Vagina (tissue), 2 donors: Measurements from ENCODE around the gene COL9A3. TPM values are rescaled to one million over a fixed set of nuclear protein-coding genes. Genes with fewer than 3 reads are reported as not detected.

Source experiments
- DNase-seq, 2 donors: peaks; one replicate each; pipeline ENCODE4 v3.0.0-alpha.2; 2017; ENCODE audit errors: extremely low spot score in 2 of 2
- H3K27ac ChIP-seq: fragments of 200-600 bp; sonication (generic); one replicate; pipeline ENCODE4 v1.5.1; 2019
- H3K27me3 ChIP-seq: fragments of 200-600 bp; sonication (generic); one replicate; pipeline ENCODE4 v1.5.1; 2019
- H3K36me3 ChIP-seq, 2 donors: fragments of 200-600 bp; sonication (generic); one replicate each; pipeline ENCODE4 v1.5.1; 2017 to 2019
- H3K4me1 ChIP-seq: fragments of 200-600 bp; sonication (generic); one replicate; pipeline ENCODE4 v1.5.1; 2019
- H3K4me3 ChIP-seq, 2 donors: fragments of 200-600 bp; sonication (generic); 1 replicate in 1 of 2; 2 replicates in 1 of 2; pipeline ENCODE4 v1.5.1; 2016 to 2019
- H3K9me3 ChIP-seq: fragments of 200-600 bp; sonication (generic); one replicate; pipeline ENCODE4 v1.5.1; 2019
- CTCF ChIP-seq, 3 experiments: fragments of 450-650 bp in 2 of 3; fragments of 200-600 bp in 1 of 3; sonication (generic) in 1 of 3; IDR thresholded peaks; one replicate each; pipeline ENCODE4 v1.5.1; 2017 to 2019; ENCODE audit warnings: antibody characterized with exemption in 3 of 3, mild to moderate bottlenecking in 2 of 3, moderate library complexity in 2 of 3
- POLR2A ChIP-seq, 2 donors: fragments of 450-650 bp; IDR thresholded peaks; one replicate each; pipeline ENCODE4 v1.6.1; 2017; ENCODE audit warnings: antibody characterized with exemption in 2 of 2, mild to moderate bottlenecking in 2 of 2, moderate library complexity in 2 of 2
- POLR2AphosphoS5 ChIP-seq, 2 donors: sonication (generic); formaldehyde crosslinking; IDR thresholded peaks; one replicate each; pipeline ENCODE4 v1.9.0; 2017; ENCODE audit warnings: antibody characterized with exemption in 2 of 2, mild to moderate bottlenecking in 2 of 2, low read depth in 1 of 2; ENCODE audit not compliant: insufficient read depth in 1 of 2
- intact Hi-C: fragments of 100-400 bp; cut with DNase I; formaldehyde crosslinking; loops from one replicate; pipeline ENCODE4 v1.15.1; 2023
- total RNA-seq: library from RNA; depleted of rRNA; stranded (reverse); fragments of >200 nt; gene quantifications from one replicate; pipeline ENCODE4 v1.2.3, GENCODE V29; 2016

The COL9A3 gene
- total RNA-seq, 1 donor from 2014 or later: 1.2 TPM

GRCh38 chr20:62823688-62824475 lies 7.0 kb downstream of the COL9A3 start:
- peak overlapping the region; percentile 48 to 60 for H3K4me3 ChIP-seq
- DNase-seq: no peak
- peaks cover 31% of the 10 kb centered on the region for H3K4me1 ChIP-seq
- H3K9me3 ChIP-seq: no peaks in the 10 kb centered on the region
- no peaks in the 10 kb centered on the region for H3K36me3 ChIP-seq
- H3K27ac ChIP-seq: no peak overlapping the region
- intact Hi-C loops: no loop called here
- no peaks in the 10 kb centered on the region for H3K27me3 ChIP-seq
- no peak for TF ChIP-seq POLR2AphosphoS5 (IDR thresholded peaks at IDR 0.05; ENCODE audit: insufficient read depth in 1 of 2, low read depth in 1 of 2)
- no peak for TF ChIP-seq CTCF (IDR thresholded peaks at IDR 0.05)
- TF ChIP-seq POLR2A (IDR thresholded peaks at IDR 0.05): no peak

DNA sequence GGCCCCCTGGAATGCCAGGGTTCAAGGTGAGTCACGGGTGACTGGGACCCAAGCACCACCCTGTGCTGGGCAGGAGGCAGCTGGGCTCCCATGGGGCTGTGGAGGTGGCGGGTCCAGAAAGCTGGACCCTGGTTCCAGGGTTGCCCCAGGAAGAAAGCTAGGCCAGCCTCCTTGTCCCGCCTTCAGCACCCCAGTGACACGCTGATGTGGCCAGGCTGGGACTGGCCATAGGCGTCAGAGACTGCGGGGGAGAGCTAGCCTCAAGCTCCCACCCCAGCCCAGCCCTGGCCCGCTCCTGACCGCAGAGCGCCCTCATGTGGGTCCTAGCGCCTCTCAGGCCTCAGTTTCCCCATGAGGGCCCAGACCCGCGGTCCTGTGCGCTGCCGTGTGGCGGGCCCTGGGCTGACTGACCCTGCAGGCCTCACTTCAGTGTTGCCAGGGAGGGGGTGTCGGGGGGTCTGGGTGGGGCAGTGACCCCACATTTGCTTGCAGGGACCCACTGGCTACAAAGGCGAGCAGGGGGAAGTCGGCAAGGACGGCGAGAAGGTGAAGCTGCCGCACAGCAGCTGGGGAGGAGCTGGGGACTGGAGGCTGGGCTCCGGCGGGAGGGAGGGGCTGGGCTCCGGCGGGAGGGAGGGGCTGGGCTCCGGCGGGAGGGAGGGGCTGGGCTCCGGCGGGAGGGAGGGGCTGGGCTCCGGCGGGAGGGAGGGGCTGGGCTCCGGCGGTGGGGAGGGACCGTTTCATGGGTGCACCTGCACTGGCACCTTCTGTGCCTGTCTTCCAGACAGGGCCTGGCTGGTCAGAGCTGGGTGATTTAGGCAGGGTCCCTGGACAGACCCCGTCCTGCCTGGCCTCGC lies 7.9 kb downstream of the COL9A3 start:
- Histone ChIP-seq H3K4me1 (peaks cover 23% of the 10 kb centered on the region), H3K27me3 (no peaks in the 10 kb centered on the region), H3K4me3 (peak overlapping the region; percentile 48 to 60), H3K27ac (peak overlapping the region; percentile 87), H3K9me3 (no peaks in the 10 kb centered on the region), H3K36me3 (no peaks in the 10 kb centered on the region)
- no peak for DNase-seq
- intact Hi-C loops: no loop called here
- TF ChIP-seq POLR2AphosphoS5 (IDR thresholded peaks at IDR 0.05; ENCODE audit: insufficient read depth in 1 of 2, low read depth in 1 of 2): peak in 1 of 2 donors; percentile 15
- TF ChIP-seq POLR2A (IDR thresholded peaks at IDR 0.05): no peak

- intact Hi-C loops: no loop called here
- Histone ChIP-seq H3K27me3 (no peaks in the 10 kb centered on the region), H3K36me3 (no peaks in the 10 kb centered on the region), H3K4me3 (peak overlapping the region; percentile 48 to 60), H3K9me3 (no peaks in the 10 kb centered on the region), H3K27ac (peak overlapping the region; percentile 87), H3K4me1 (peaks cover 15% of the 10 kb centered on the region)
- TF ChIP-seq CTCF (IDR thresholded peaks at IDR 0.05): no peak
- no peak for TF ChIP-seq POLR2A (IDR thresholded peaks at IDR 0.05)
- TF ChIP-seq POLR2AphosphoS5 (IDR thresholded peaks at IDR 0.05; ENCODE audit: insufficient read depth in 1 of 2, low read depth in 1 of 2): no peak
- DNase-seq: no peak
Measured at GRCh38 chr20:62825333-62825985, 8.6 kb downstream of the COL9A3 start.

GRCh38 chr20:62825986-62826645 lies 9.3 kb downstream of the COL9A3 start:
- intact Hi-C loops: no loop called here
- H3K4me3 ChIP-seq: no peak overlapping the region
- H3K27ac ChIP-seq: no peak overlapping the region
- H3K36me3 ChIP-seq: no peaks in the 10 kb centered on the region
- no peaks in the 10 kb centered on the region for H3K9me3 ChIP-seq
- no peak for DNase-seq
- peaks cover 18% of the 10 kb centered on the region for H3K4me1 ChIP-seq
- TF ChIP-seq POLR2AphosphoS5 (IDR thresholded peaks at IDR 0.05; ENCODE audit: insufficient read depth in 1 of 2, low read depth in 1 of 2) (no peak), CTCF (IDR thresholded peaks at IDR 0.05) (no peak), POLR2A (IDR thresholded peaks at IDR 0.05) (no peak)
- no peaks in the 10 kb centered on the region for H3K27me3 ChIP-seq
